H1 (cell line): ENCODE data around the gene ZFP1. TPM values are rescaled to one million over a fixed set of nuclear protein-coding genes. Genes with fewer than 3 reads are reported as not detected.

Source experiments
- CTCF ChIA-PET: fragments of 300-600 bp; sonication (Branson Sonifier 250); formaldehyde crosslinking; loops from one replicate; lab custom pipeline; 2021; ENCODE audit not compliant: partially characterized antibody; lab: Charles Lee
- POLR2A ChIA-PET: fragments of 300-600 bp; sonication (Branson Sonifier 250); formaldehyde crosslinking; loops from one replicate; lab custom pipeline; 2021; ENCODE audit warnings: inconsistent platforms; ENCODE audit not compliant: partially characterized antibody; lab: Charles Lee
- DNase-seq, 2 experiments: peaks; one replicate each; pipeline versions ENCODE4 v3.0.0 to v3.0.0-alpha.2; 2010 to 2022; ENCODE audit warnings: low spot score in 2 of 2, low read depth in 1 of 2, mixed read lengths in 1 of 2
- FAIRE-seq: peaks from 2 replicates; lab custom pipeline; 2011; peaks lifted over from hg19 to GRCh38; lab: Jason Lieb, UNC
- H2AFZ ChIP-seq: 2 replicates; pipeline ENCODE4 v1.8.1; 2012; ENCODE audit warnings: low read length, inconsistent platforms
- H2AK5ac ChIP-seq: 2 replicates; pipeline ENCODE4 v1.6.1; 2013; ENCODE audit warnings: low read depth, low read length
- H2BK120ac ChIP-seq: replicated peaks from 2 replicates; pipeline ENCODE3; 2013; ENCODE audit warnings: low read depth, low read length, inconsistent platforms
- H2BK12ac ChIP-seq: 2 replicates; pipeline ENCODE4 v1.6.1; 2013; ENCODE audit warnings: low read depth, low read length
- H2BK15ac ChIP-seq: 2 replicates; pipeline ENCODE4 v1.6.1; 2013; ENCODE audit warnings: low read length
- H2BK20ac ChIP-seq: 2 replicates; pipeline ENCODE4 v1.6.1; 2013; ENCODE audit warnings: low read length
- H2BK5ac ChIP-seq: 2 replicates; pipeline ENCODE4 v1.6.1; 2013; ENCODE audit warnings: low read depth, low read length
- H3K14ac ChIP-seq: 2 replicates; pipeline ENCODE4 v1.6.1; 2013; ENCODE audit warnings: inconsistent platforms; ENCODE audit not compliant: insufficient read length
- H3K18ac ChIP-seq: 2 replicates; pipeline ENCODE4 v1.6.1; 2013; ENCODE audit warnings: low read length; ENCODE audit errors: extremely low read depth
- H3K23ac ChIP-seq: 2 replicates; pipeline ENCODE4 v1.6.1; 2013; ENCODE audit warnings: inconsistent platforms; ENCODE audit not compliant: insufficient read length
- H3K23me2 ChIP-seq: 2 replicates; pipeline ENCODE4 v1.6.1; 2013; ENCODE audit warnings: low read depth, low read length
- H3K27ac ChIP-seq: 2 replicates; pipeline ENCODE4 v1.6.1; 2011; ENCODE audit warnings: low read depth, low read length, inconsistent platforms
- H3K27me3 ChIP-seq, 4 experiments: replicated peaks in 1 of 4; 1 replicate in 1 of 4; 2 replicates in 3 of 4; pipeline versions ENCODE4 v1.6.1 to v1.8.1; 2011 to 2013; ENCODE audit warnings: low read length in 3 of 4, mild to moderate bottlenecking in 3 of 4, inconsistent platforms in 2 of 4, mixed read lengths in 2 of 4, moderate library complexity in 1 of 4; ENCODE audit not compliant: control insufficient read depth in 3 of 4, insufficient read depth in 3 of 4; ENCODE audit errors: extremely low read depth in 1 of 4
- H3K36me3 ChIP-seq, 4 experiments: 2 replicates each; pipeline versions ENCODE4 v1.6.1 to v1.8.1; 2011 to 2013; ENCODE audit warnings: mild to moderate bottlenecking in 4 of 4, low read length in 3 of 4, moderate library complexity in 2 of 4, control low read depth in 1 of 4, inconsistent platforms in 1 of 4; ENCODE audit not compliant: insufficient read depth in 4 of 4, control insufficient read depth in 2 of 4
- H3K4ac ChIP-seq: replicated peaks from 2 replicates; pipeline ENCODE3; 2013; ENCODE audit warnings: low read length, low read depth, mixed read lengths, inconsistent platforms; ENCODE audit not compliant: insufficient read length
- H3K4me1 ChIP-seq, 4 experiments: replicated peaks in 1 of 4; 1 replicate in 1 of 4; 2 replicates in 3 of 4; pipeline versions ENCODE4 v1.6.1 to v1.8.1; 2011 to 2013; ENCODE audit warnings: low read length in 3 of 4, inconsistent platforms in 2 of 4, mixed read lengths in 1 of 4; ENCODE audit not compliant: insufficient read depth in 4 of 4, control insufficient read depth in 3 of 4
- H3K4me2 ChIP-seq, 2 experiments: 2 replicates each; pipeline versions ENCODE4 v1.6.1 to v1.8.1; 2011 to 2013; ENCODE audit warnings: low read depth in 2 of 2, low read length in 2 of 2, control low read depth in 1 of 2, inconsistent platforms in 1 of 2, mild to moderate bottlenecking in 1 of 2; ENCODE audit not compliant: insufficient read depth in 1 of 2
- H3K4me3 ChIP-seq, 4 experiments: fragments of 200-600, 300-600 bp in 1 of 4; sonication (generic), shearing (Covaris generic), sonication (Bioruptor Twin) in 1 of 4; 2 replicates each; pipeline versions ENCODE4 v1.5.1 to v1.8.1; 2011 to 2016; ENCODE audit warnings: low read length in 4 of 4, low read depth in 3 of 4, control low read depth in 2 of 4, inconsistent platforms in 2 of 4, mild to moderate bottlenecking in 2 of 4, mixed read lengths in 1 of 4, moderate library complexity in 1 of 4; ENCODE audit not compliant: insufficient read depth in 2 of 4; ENCODE audit errors: extremely low read depth in 1 of 4
- H3K56ac ChIP-seq: replicated peaks from 2 replicates; pipeline ENCODE3; 2013; ENCODE audit warnings: low read depth, mild to moderate bottlenecking, mixed read lengths, low read length, inconsistent platforms; ENCODE audit not compliant: insufficient read length
- H3K79me1 ChIP-seq: 2 replicates; pipeline ENCODE4 v1.6.1; 2013; ENCODE audit warnings: low read depth, low read length, control low read depth
- H3K79me2 ChIP-seq, 2 experiments: 2 replicates each; pipeline versions ENCODE4 v1.6.1 to v1.8.1; 2012 to 2013; ENCODE audit warnings: low read length in 2 of 2, mild to moderate bottlenecking in 2 of 2, inconsistent platforms in 1 of 2; ENCODE audit not compliant: insufficient read depth in 2 of 2, control insufficient read depth in 1 of 2
- H3K9ac ChIP-seq, 4 experiments: replicated peaks in 1 of 4; 1 replicate in 1 of 4; 2 replicates in 3 of 4; pipeline versions ENCODE4 v1.6.1 to v1.8.1; 2011 to 2013; ENCODE audit warnings: low read depth in 3 of 4, low read length in 3 of 4, control low read depth in 2 of 4, mild to moderate bottlenecking in 2 of 4, moderate library complexity in 2 of 4, inconsistent platforms in 1 of 4; ENCODE audit errors: extremely low read depth in 1 of 4
- H3K9me3 ChIP-seq, 2 experiments: 2 replicates each; pipeline versions ENCODE4 v1.6.1 to v1.8.1; 2012 to 2013; ENCODE audit warnings: mild to moderate bottlenecking in 2 of 2, moderate library complexity in 2 of 2, control low read depth in 1 of 2, inconsistent platforms in 1 of 2, low read depth in 1 of 2, low read length in 1 of 2, mixed read lengths in 1 of 2; ENCODE audit not compliant: insufficient read depth in 2 of 2
- H4K20me1 ChIP-seq, 2 experiments: replicated peaks in 1 of 2; 2 replicates each; pipeline versions ENCODE3 to v1.8.1; 2011 to 2013; ENCODE audit warnings: inconsistent platforms in 2 of 2, low read length in 2 of 2, mild to moderate bottlenecking in 1 of 2; ENCODE audit not compliant: insufficient read depth in 2 of 2, control insufficient read depth in 1 of 2
- H4K5ac ChIP-seq: 2 replicates; pipeline ENCODE4 v1.6.1; 2013; ENCODE audit warnings: low read length, low read depth, mixed read lengths, inconsistent platforms; ENCODE audit not compliant: insufficient read length
- H4K8ac ChIP-seq: 2 replicates; pipeline ENCODE4 v1.8.0; 2013; ENCODE audit warnings: mild to moderate bottlenecking, moderate library complexity, low read length, inconsistent platforms; ENCODE audit not compliant: insufficient read depth; ENCODE audit errors: extremely low read depth
- H4K91ac ChIP-seq: replicated peaks from 2 replicates; pipeline ENCODE3; 2013; ENCODE audit warnings: low read length, mixed read lengths, inconsistent platforms; ENCODE audit not compliant: insufficient read length
- ASH2L ChIP-seq: fragments of 200-600, 300-600 bp; sonication (generic); IDR thresholded peaks from one replicate; pipeline ENCODE4 v1.7.1; 2017; ENCODE audit warnings: low read length
- PHF8 ChIP-seq: fragments of 200-600 bp; sonication (generic); conservative IDR thresholded peaks from 2 replicates; pipeline ENCODE4 v1.7.1; 2012; ENCODE audit warnings: low read depth, mild to moderate bottlenecking, inconsistent platforms, low read length, moderate library complexity
- WGBS, 2 experiments: shearing (Covaris generic) in 1 of 2; methylation state at CpG; one replicate each; pipeline versions ENCODE4 v1.1.6 to v1.1.7; 2013 to 2015; ENCODE audit warnings: low lambda C conversion rate in 2 of 2, mixed read lengths in 2 of 2, inconsistent platforms in 1 of 2, low coverage in 1 of 2, missing lambda C conversion rate in 1 of 2; ENCODE audit not compliant: insufficient replicate concordance in 2 of 2, insufficient coverage in 1 of 2, insufficient read length in 1 of 2; ENCODE audit errors: extremely low coverage in 1 of 2, missing lambda C conversion rate in 1 of 2; 5-methylcytosine and 5-hydroxymethylcytosine counted together
- polyA plus RNA-seq, 7 experiments: library from polyadenylated mRNA; depleted of rRNA in 3 of 7; stranded (reverse) in 5 of 7; unstranded in 2 of 7; fragments of >200 nt in 5 of 7; fragments of 200-250 nt in 2 of 7; gene quantifications; 1 replicate in 5 of 7; 2 replicates in 1 of 7; 4 replicates in 1 of 7; pipeline versions ENCODE4 v1.2.1 to v1.2.3, GENCODE V29; 2011 to 2013; ENCODE audit warnings: missing spikeins in 2 of 7, mixed read lengths in 2 of 7
- total RNA-seq: library from RNA; stranded (reverse); fragmentation: NEBNext Ultra II Directional; extraction: Animal tissue kit (Norgen Biotek cat#: 25700); gene quantifications from 2 replicates; pipeline ENCODE4 v1.2.1, GENCODE V29; 2021

The ZFP1 gene
- total and polyA plus RNA-seq, 2 of the 8 experiments (the other 6 are each of a cell fraction or from before 2014, with no cell fraction given): 4.0 to 11.2 TPM

- H2BK20ac ChIP-seq: no peak overlapping the region; the same call in 1 of the 2 replicates
- FAIRE-seq (no peak), DNase-seq (no peak)
- WGBS, 2 experiments: 46% methylated on average over 3 of the region's 3 CpGs; no CpG with 5 or more reads in 1 of the 2 experiments
- ChIA-PET POLR2A (interaction anchor here (0.7 to 2.3 kb wide), 5 partner anchors 11 to 132 kb away, joined by 5 to 8 read pairs (median 6); partner anchors contain the start of gene WDR59), CTCF (interaction anchor here (0.7 to 16.3 kb wide), 7 partner anchors 14 to 596 kb away, joined by 3 to 171 read pairs (median 4); partner anchors contain the start of gene ZNRF1)
- H4K91ac ChIP-seq: peak overlapping the region; percentile 77
- peak overlapping the region; percentile 60 for H4K5ac ChIP-seq
- no peak overlapping the region for H2AFZ ChIP-seq
- H2BK12ac ChIP-seq: no peak overlapping the region
- no peak overlapping the region for H3K56ac ChIP-seq
- no peak overlapping the region for H2BK15ac ChIP-seq
- H3K14ac ChIP-seq: no peak overlapping the region
- no peak overlapping the region for H3K23ac ChIP-seq
- peak overlapping the region in 1 of 4 experiments; percentile 6; a peak in 1 of 7 replicates for H3K9ac ChIP-seq
- H3K27me3 ChIP-seq: no peaks in the 10 kb centered on the region
- H2BK5ac ChIP-seq: peak overlapping the region; percentile 41
- peak overlapping the region in 3 of 4 experiments; percentile 29 to 54 (median 30); a peak in 6 of 8 replicates for H3K4me3 ChIP-seq
- peaks cover 5 to 32% (median 24%) of the 10 kb centered on the region in 4 experiments for H3K4me1 ChIP-seq
- no peaks in the 10 kb centered on the region; a peak in 1 of 4 replicates for H3K79me2 ChIP-seq
- no peaks in the 10 kb centered on the region for H4K20me1 ChIP-seq
- TF ChIP-seq ASH2L: no peak
- 0 out of 2 replicates have a peak, but pooled peaks have one; percentile 5 for TF ChIP-seq PHF8
- H2AK5ac ChIP-seq: no peak overlapping the region
- no peak overlapping the region for H3K4ac ChIP-seq
- H2BK120ac ChIP-seq: peak overlapping the region; percentile 40
- peaks cover 3% of the 10 kb centered on the region; the same call in 1 of the 2 replicates for H3K79me1 ChIP-seq
- no peaks in the 10 kb centered on the region for H3K9me3 ChIP-seq
- peak overlapping the region; percentile 96; the same call in 1 of the 2 replicates for H3K18ac ChIP-seq
- H3K4me2 ChIP-seq: peak overlapping the region; percentile 43 to 55
- no peak overlapping the region for H4K8ac ChIP-seq
- peak overlapping the region; percentile 44; the same call in 1 of the 2 replicates for H3K27ac ChIP-seq
- H3K36me3 ChIP-seq: peaks cover 0 to 16% (median 3%) of the 10 kb centered on the region in 4 experiments; a peak in 2 of 8 replicates
- H3K23me2 ChIP-seq: no peaks in the 10 kb centered on the region
These were observed 31.4 kb upstream of the ZFP1 start for GRCh38 chr16:75116911-75117245.
